IPS DF 6.9 (cell line): ENCODE data around the gene GAPT.

Experiments
- DNase-seq: peaks from one replicate; pipeline ENCODE4 v3.0.0-alpha.2; 2013; ENCODE audit warnings: low read depth, low spot score
- H3K27ac ChIP-seq: one replicate; pipeline ENCODE4 v1.5.1; 2013; ENCODE audit warnings: low read length, control low read depth
- H3K27me3 ChIP-seq: 2 replicates; pipeline ENCODE4 v1.6.1; 2013; ENCODE audit warnings: mild to moderate bottlenecking, low read length; ENCODE audit not compliant: control insufficient read depth, insufficient read depth
- H3K36me3 ChIP-seq: 2 replicates; pipeline ENCODE4 v1.6.1; 2013; ENCODE audit warnings: low read length; ENCODE audit not compliant: control insufficient read depth, insufficient read depth
- H3K4me1 ChIP-seq: 2 replicates; pipeline ENCODE4 v1.6.1; 2013; ENCODE audit warnings: low read length; ENCODE audit not compliant: control insufficient read depth, insufficient read depth
- H3K4me3 ChIP-seq: 2 replicates; pipeline ENCODE4 v1.5.1; 2013; ENCODE audit warnings: mild to moderate bottlenecking, low read length
- H3K9me3 ChIP-seq: 2 replicates; pipeline ENCODE4 v1.6.1; 2013; ENCODE audit warnings: low read length, inconsistent platforms; ENCODE audit not compliant: control insufficient read depth, insufficient read depth
- WGBS: extraction: QIAGEN DNeasy Blood & Tissue Kit; methylation state at CpG from one replicate; pipeline ENCODE4 v1.1.7; 2013; ENCODE audit warnings: mixed read lengths, missing lambda C conversion rate; ENCODE audit not compliant: insufficient read length, insufficient coverage; 5-methylcytosine and 5-hydroxymethylcytosine counted together

The GAPT gene

DNA sequence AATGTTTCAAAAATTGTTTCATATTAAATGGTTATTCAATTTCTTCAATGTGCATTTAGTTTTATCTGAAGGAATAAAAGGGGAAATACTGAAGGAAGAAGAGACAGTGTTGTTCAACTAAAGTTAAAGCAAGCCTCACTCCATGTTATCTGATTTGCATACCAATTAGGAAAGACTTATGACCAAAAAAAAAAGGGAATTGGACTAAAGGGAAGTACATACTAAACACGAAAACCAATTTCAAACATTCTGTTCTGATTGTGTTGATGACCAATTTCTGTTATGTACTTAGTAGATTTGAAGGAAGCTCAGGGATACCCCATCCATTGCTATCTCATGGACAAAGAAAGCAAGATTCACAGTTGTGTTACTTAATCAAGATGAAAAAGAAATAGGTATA lies 4.9 kb upstream of the GAPT start:
- DNase-seq, result no peak
- no peak overlapping the region for H3K4me3 ChIP-seq

DNA sequence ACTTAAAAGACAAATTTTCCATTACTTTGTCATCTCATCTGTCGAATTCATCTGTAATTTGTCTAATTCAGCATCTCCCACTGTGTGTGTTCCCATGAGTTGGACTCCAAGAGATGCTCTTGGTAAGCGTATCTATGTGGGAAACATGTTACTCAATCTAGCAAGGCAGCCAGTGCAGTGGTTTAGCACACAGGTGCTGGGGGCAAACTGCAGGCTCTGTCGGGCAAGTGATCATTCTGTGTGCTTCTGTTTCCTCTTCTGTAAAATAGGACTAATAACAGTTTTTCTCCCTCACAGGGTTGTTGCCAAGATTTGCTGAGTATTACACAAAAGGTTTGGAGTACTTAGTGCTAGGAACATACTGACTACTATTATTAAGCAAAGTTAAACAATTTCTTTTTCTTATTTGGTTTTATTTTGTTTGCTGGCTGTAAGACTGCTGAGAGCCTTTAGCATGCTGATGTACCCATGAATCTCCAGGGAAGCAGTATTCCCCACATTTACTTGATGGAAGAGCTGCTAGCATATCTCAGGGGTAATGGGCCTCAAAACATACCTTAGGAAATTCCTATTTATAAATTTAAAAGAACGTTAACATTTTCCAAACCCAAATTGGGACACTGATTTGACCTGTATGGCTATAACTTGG lies 709 bp upstream of the GAPT start:
- H3K9me3 ChIP-seq, result no peaks in the 10 kb centered on the region
- no peak for DNase-seq
- no peaks in the 10 kb centered on the region for H3K36me3 ChIP-seq
- no peaks in the 10 kb centered on the region for H3K27me3 ChIP-seq
- H3K4me3 ChIP-seq, result no peak overlapping the region
- H3K4me1 ChIP-seq, result peaks cover 3% of the 10 kb centered on the region; the same call in 1 of the 2 replicates
- H3K27ac ChIP-seq, result no peak overlapping the region
- no CpG with 5 or more reads among the region's 4 CpGs for WGBS

More for the DNA sequence above, 4.9 kb upstream of the GAPT start:
- no peaks in the 10 kb centered on the region for H3K27me3 ChIP-seq
- WGBS, result no CpG with 5 or more reads among the region's 1 CpG
- H3K27ac ChIP-seq, result no peak overlapping the region
- H3K9me3 ChIP-seq, result no peaks in the 10 kb centered on the region
- H3K4me1 ChIP-seq, result peaks cover 3% of the 10 kb centered on the region; the same call in 1 of the 2 replicates
- no peaks in the 10 kb centered on the region for H3K36me3 ChIP-seq

DNA sequence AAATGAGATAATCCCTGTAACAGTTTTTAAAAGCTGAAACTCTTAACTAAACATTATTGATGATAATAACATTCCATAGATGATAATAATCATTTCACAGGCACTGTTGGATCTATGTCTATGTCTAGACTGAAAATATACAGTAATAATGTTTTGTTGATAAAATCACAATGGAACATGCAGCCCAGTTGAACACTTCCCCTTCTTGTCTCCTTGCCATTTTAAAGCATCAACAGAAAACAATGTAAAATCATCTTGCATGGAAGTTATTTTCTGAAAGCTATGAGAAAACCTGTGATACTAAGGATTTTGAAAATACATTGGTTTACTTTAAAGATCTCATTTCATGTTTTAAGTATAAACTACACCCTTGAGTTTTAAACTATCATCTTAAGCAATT lies 1.9 kb downstream of the GAPT start:
- no peak overlapping the region for H3K27ac ChIP-seq
- no peak overlapping the region for H3K4me3 ChIP-seq
- peaks cover 4% of the 10 kb centered on the region; the same call in 1 of the 2 replicates for H3K4me1 ChIP-seq
- no peaks in the 10 kb centered on the region for H3K27me3 ChIP-seq
- no peak for DNase-seq
- no peaks in the 10 kb centered on the region for H3K9me3 ChIP-seq
- no peaks in the 10 kb centered on the region for H3K36me3 ChIP-seq

DNA sequence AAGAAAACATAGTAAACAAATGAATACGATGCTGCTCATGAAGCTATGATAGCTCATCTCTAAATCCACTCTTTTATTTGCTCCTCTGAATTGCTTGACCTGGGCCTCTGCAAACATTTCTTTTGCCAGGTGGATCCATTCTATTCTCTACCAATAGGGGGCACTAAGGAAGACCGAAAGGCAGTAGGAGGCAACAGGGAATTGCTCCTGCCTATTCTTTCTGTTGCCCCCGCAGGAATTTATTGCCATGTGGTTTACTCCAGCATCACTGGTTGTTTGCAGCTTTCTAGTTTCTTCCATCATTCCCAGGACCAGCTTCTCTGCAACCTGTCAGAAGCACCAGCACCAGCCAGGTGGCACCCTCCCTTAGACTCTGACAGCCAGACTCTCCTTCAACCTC lies 5.3 kb downstream of the GAPT start:
- no CpG with 5 or more reads among the region's 3 CpGs for WGBS
- no peaks in the 10 kb centered on the region for H3K27me3 ChIP-seq
- H3K36me3 ChIP-seq, result no peaks in the 10 kb centered on the region
- H3K9me3 ChIP-seq, result no peaks in the 10 kb centered on the region
- no peak overlapping the region for H3K4me3 ChIP-seq
- no peak overlapping the region for H3K27ac ChIP-seq
- peaks cover 2% of the 10 kb centered on the region; the same call in 1 of the 2 replicates for H3K4me1 ChIP-seq
- DNase-seq, result no peak

DNA sequence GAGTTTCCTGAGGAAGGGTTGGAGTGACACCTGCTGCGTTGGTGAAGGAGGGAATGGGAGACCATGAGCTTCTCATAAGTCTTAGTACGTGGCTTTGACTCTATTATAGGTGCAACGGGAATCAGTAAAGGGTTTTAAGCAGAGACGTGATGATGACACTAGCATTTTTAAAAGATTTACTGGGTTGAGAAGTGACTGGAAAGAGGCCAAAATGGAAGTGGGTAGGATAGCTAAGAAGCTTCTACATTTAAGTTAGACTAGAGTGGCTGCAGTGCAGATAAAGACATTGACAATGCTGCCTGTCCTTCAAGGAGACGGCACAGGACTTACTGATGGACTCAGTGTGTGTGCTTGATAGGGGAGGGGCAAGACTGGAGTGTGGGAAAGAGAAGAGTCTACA lies 6.2 kb downstream of the GAPT start:
- WGBS, result no CpG with 5 or more reads among the region's 5 CpGs

DNA sequence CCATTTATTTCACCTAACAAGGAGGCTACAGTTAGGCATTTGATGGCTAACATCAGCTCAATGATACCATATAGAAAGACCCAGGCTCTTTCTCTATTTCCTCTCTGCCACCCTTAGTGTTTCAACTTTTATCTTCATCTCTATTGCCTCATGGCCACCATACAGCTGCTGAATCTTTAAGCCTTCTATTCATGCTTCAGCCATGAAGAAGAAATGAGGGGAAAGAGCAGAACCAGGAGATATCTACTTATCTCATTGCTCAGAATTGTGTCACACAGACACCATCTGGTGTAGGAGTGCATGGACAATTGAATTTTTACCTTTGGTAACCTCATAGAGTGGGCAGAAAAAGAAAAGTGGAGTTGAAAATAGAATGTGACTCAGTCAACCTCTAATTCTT lies 6.7 kb downstream of the GAPT start:
- Histone ChIP-seq H3K27ac (no peak overlapping the region), H3K27me3 (no peaks in the 10 kb centered on the region), H3K4me1 (peaks cover 2% of the 10 kb centered on the region; the same call in 1 of the 2 replicates), H3K36me3 (no peaks in the 10 kb centered on the region), H3K9me3 (no peaks in the 10 kb centered on the region), H3K4me3 (no peak overlapping the region)
- no peak for DNase-seq

More for the DNA sequence above, 6.2 kb downstream of the GAPT start:
- no peaks in the 10 kb centered on the region for H3K27me3 ChIP-seq
- no peak for DNase-seq
- peaks cover 2% of the 10 kb centered on the region; the same call in 1 of the 2 replicates for H3K4me1 ChIP-seq
- no peak overlapping the region for H3K27ac ChIP-seq
- no peaks in the 10 kb centered on the region for H3K9me3 ChIP-seq
- no peak overlapping the region for H3K4me3 ChIP-seq
- no peaks in the 10 kb centered on the region for H3K36me3 ChIP-seq

DNA sequence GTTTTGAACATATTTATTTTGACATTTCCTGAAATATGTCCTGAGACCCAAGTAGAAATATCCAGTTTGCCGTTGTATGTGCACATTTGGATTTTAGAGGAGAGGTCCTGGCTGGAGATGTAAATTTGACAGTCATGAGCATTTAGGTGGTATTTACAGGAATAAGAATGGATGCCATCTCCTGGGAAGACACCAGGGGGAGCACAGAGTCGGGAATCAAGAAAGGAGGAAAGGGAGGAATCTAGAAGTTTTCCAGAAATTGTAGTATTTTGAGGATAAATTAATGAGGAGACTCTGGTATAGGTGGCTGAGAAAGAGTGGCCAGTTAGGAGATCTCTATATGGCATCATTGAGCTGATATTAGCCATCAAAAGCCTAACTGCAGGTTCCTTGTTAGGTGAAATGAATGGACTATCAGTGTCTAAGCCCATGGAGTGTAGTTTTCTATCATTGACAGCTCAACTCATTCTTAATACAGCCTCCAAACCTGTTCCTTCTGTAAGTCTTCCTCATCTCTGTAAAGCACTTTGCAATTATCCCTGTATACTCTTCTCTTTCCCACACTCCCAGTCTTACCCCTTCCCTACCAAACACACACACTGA lies 7.2 kb downstream of the GAPT start:
- H3K27me3 ChIP-seq, result no peaks in the 10 kb centered on the region
- no peak overlapping the region for H3K27ac ChIP-seq
- H3K36me3 ChIP-seq, result no peaks in the 10 kb centered on the region
- no peak for DNase-seq
- peaks cover 2% of the 10 kb centered on the region; the same call in 1 of the 2 replicates for H3K4me1 ChIP-seq
- WGBS, result no CpG with 5 or more reads among the region's 2 CpGs
- no peak overlapping the region for H3K4me3 ChIP-seq
- H3K9me3 ChIP-seq, result no peaks in the 10 kb centered on the region

DNA sequence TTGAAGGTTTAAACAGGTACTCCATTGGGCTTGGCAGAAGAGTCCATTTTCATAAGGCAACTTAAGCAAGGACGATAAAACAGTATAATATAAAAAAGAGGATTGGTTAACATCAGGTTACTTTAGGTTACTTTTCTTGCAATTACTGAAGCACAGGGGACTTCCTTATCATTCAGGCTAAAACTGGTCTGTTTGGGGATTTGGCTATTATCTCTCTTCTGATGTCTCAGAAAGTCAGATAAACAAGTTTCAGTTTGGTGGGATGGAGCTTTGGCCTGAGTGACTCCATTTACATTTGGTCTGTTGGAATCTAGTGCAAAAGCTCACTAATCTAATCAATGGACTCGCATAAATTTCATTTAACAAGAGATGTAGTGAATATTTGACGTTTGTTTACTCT lies 8.0 kb downstream of the GAPT start:
- Histone ChIP-seq H3K36me3 (no peaks in the 10 kb centered on the region), H3K27ac (no peak overlapping the region), H3K4me3 (no peak overlapping the region), H3K4me1 (peaks cover 2% of the 10 kb centered on the region; the same call in 1 of the 2 replicates), H3K27me3 (no peaks in the 10 kb centered on the region), H3K9me3 (no peaks in the 10 kb centered on the region)
- DNase-seq, result no peak
- no CpG with 5 or more reads among the region's 3 CpGs for WGBS

DNA sequence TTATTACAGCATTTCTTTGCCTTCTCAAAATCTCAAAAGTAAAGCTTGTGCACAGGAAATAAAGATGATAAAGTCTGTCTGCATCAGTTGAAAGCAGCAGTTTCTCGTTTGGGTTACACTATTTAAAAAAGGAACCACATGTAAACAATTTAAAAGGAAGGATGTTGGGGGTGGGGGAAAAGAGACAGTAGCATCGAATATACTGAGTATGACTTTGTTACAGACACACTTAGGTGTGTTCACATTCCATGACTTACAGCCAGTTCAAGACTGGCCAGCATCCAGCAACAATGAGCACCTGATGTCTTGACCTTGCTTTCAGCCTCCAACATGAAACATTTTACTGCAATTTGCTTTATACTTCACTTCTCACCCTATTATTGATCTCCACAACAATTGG lies 8.7 kb downstream of the GAPT start:
- H3K27ac ChIP-seq, result no peak overlapping the region
- no CpG with 5 or more reads among the region's 2 CpGs for WGBS
- H3K9me3 ChIP-seq, result no peaks in the 10 kb centered on the region
- no peak for DNase-seq
- no peak overlapping the region for H3K4me3 ChIP-seq
- no peaks in the 10 kb centered on the region for H3K27me3 ChIP-seq
- no peaks in the 10 kb centered on the region for H3K36me3 ChIP-seq
- peaks cover 2% of the 10 kb centered on the region; the same call in 1 of the 2 replicates for H3K4me1 ChIP-seq

DNA sequence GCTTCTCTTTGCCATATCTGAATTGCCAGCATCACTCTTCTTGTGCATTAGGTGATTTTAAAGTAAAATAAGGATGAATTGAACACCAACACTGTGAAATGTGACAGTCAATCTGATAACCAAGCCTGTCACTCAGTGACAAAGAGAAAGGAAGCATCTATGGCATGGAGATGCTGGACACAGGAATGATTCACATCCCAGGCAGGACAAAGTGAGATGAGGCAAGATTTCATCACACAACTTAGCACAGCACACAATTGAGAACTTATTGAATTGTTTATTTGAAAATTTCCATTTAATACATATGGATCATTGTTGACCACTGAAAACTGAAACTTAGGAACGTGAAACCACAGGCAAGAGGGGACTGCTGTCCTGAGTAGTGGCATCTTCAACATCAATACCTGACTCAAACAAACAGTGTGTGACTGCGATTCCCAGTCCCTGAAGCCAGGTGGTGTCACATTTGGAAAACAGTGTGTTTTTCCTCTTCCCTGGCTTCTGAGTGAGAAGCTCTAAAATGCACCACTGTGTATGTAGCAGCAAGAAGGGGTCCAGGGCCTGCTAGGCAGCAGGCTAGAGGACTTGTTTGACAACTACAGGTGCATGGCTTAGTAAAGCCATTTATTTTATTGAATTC lies 10.7 kb downstream of the GAPT start:
- Histone ChIP-seq H3K4me3 (no peak overlapping the region), H3K27me3 (no peaks in the 10 kb centered on the region), H3K4me1 (no peaks in the 10 kb centered on the region; the same call in 1 of the 2 replicates), H3K27ac (no peak overlapping the region), H3K36me3 (no peaks in the 10 kb centered on the region), H3K9me3 (no peaks in the 10 kb centered on the region)
- no CpG with 5 or more reads among the region's 2 CpGs for WGBS
- DNase-seq, result no peak
